Ovary (tissue), 9 donors: ENCODE data around the gene SAMD10. TPM values are rescaled to one million over a fixed set of nuclear protein-coding genes. Genes with fewer than 3 reads are reported as not detected.

Experiments used
- DNase-seq, 5 donors: peaks; one replicate each; pipeline ENCODE4 v3.0.0-alpha.2; 2019 to 2020
- H3K27ac ChIP-seq, 2 donors: fragments of 200-600 bp; one replicate each; pipeline versions ENCODE4 v1.5.1 to v1.8.0; 2019 to 2022
- H3K27me3 ChIP-seq: fragments of 200-600 bp; one replicate; pipeline ENCODE4 v1.8.0; 2022
- H3K36me3 ChIP-seq: fragments of 200-600 bp; sonication (generic); one replicate; pipeline ENCODE4 v1.5.1; 2019
- H3K4me1 ChIP-seq: one replicate; pipeline ENCODE4 v1.8.1; 2013; ENCODE audit warnings: mild to moderate bottlenecking, moderate library complexity; ENCODE audit not compliant: insufficient read depth
- H3K4me3 ChIP-seq: fragments of 200-600 bp; sonication (generic); one replicate; pipeline ENCODE4 v1.5.1; 2017
- H3K9me3 ChIP-seq, 2 donors: fragments of 200-600 bp in 1 of 2; sonication (generic) in 1 of 2; one replicate each; pipeline versions ENCODE4 v1.5.1 to v1.8.1; 2013 to 2019; ENCODE audit warnings: mild to moderate bottlenecking in 1 of 2, moderate library complexity in 1 of 2
- CTCF ChIP-seq, 3 donors: fragments of 450-650 bp in 2 of 3; fragments of 200-600 bp in 1 of 3; IDR thresholded peaks; one replicate each; pipeline versions ENCODE4 v1.5.1 to v1.8.0; 2016 to 2022; ENCODE audit warnings: antibody characterized with exemption in 3 of 3, mild to moderate bottlenecking in 1 of 3
- EP300 ChIP-seq: sonication (generic); formaldehyde crosslinking; IDR thresholded peaks from one replicate; pipeline ENCODE4 v1.6.1; 2017; ENCODE audit warnings: antibody characterized with exemption
- POLR2A ChIP-seq: fragments of 450-650 bp; IDR thresholded peaks from one replicate; pipeline ENCODE4 v1.6.1; 2017; ENCODE audit warnings: antibody characterized with exemption, mild to moderate bottlenecking, moderate library complexity
- WGBS, 3 donors: extraction: QIAGEN DNeasy Blood & Tissue Kit in 1 of 3; methylation state at CpG; one replicate each; pipeline versions ENCODE4 v1.1.5 to v1.1.7; 2013 to 2017; 5-methylcytosine and 5-hydroxymethylcytosine counted together
- intact Hi-C, 4 donors: fragments of 100-400 bp; cut with DNase I; formaldehyde crosslinking; loops; one replicate each; pipeline versions ENCODE4 v1.11.0 to v1.15.1; 2022 to 2023
- polyA plus RNA-seq, 2 donors: library from polyadenylated mRNA; stranded (reverse); fragments of 200-250 nt in 1 of 2; fragments of 350-450 nt in 1 of 2; fragmentation: Illumina TruSeq in 1 of 2; extraction: RNeasy Lipid Tissue Mini Kit (QIAGEN cat#74804) in 1 of 2; gene quantifications; one replicate each; pipeline ENCODE4 v1.2.3, GENCODE V29; 2013 to 2014
- total RNA-seq, 7 donors: library from RNA; depleted of rRNA in 2 of 7; stranded (reverse); fragments of >200 nt in 2 of 7; fragmentation: NEBNext Ultra II Directional in 3 of 7; extraction: Animal tissue kit (Norgen Biotek cat#: 25700) in 3 of 7; gene quantifications; one replicate each; pipeline versions ENCODE4 v1.1.0 to v1.2.4, GENCODE V29; 2016 to 2023
- donor health status: DM: no; HTN: no; CAD: no; lungs with moderate emphysema.
- donor health status: DM: no; HTN: no; CAD: no.
- donor health status: Bipolar disorder and iron deficiency.
- donor health status: DM: yes; HTN: yes; CAD: no.
- donor health status: DM: no; HTN: no; CAD: no.
- donor health status: DM: yes; HTN: yes; CAD: no.

SAMD10 gene
- total and polyA plus RNA-seq, 9 donors = 0.20 to 3.1 (median 0.50) TPM

- no peaks in the 10 kb centered on the region for H3K27me3 ChIP-seq
- H3K27ac ChIP-seq = no peak overlapping the region
- intact Hi-C loops = loop anchor here in 3 of 4 donors (5.0 to 10.0 kb wide), 3 partner anchors 64 to 434 kb away; partner anchors contain the start of gene PTK6 (in 1 of the 3)
- peaks cover 11% of the 10 kb centered on the region for H3K4me1 ChIP-seq
- no peaks in the 10 kb centered on the region for H3K36me3 ChIP-seq
- H3K4me3 ChIP-seq = no peak overlapping the region
- H3K9me3 ChIP-seq = no peaks in the 10 kb centered on the region
- WGBS, 3 donors = 82 to 85% (median 83%) methylated on average over 5 of the region's 5 CpGs
- TF ChIP-seq POLR2A (no peak), CTCF (IDR thresholded peaks at IDR 0.05) (no peak), EP300 (no peak)
- no peak for DNase-seq
These were observed 8.6 kb downstream of the SAMD10 start for GRCh38 chr20:63970714-63971431.

- peak within 1 kb of the TSS; percentile 57 for H3K4me3 ChIP-seq
- peak within 1 kb of the TSS; percentile 65 to 67 for H3K27ac ChIP-seq
- H3K9me3 ChIP-seq = no peaks in the 10 kb centered on the region
- H3K27me3 ChIP-seq = no peaks in the 10 kb centered on the region
- 3% methylated on average over 33 to 73 of the region's 73 CpGs for WGBS, 3 donors
- TF ChIP-seq POLR2A = no peak
- no peak for TF ChIP-seq CTCF (IDR thresholded peaks at IDR 0.05)
- TF ChIP-seq EP300 = no peak
- peak; percentile 71 to 83 (median 80) for DNase-seq
- H3K36me3 ChIP-seq = no peaks in the 10 kb centered on the region
- intact Hi-C loops = loop anchor here in 3 of 4 donors (5.0 to 10.0 kb wide), 3 partner anchors 63 to 433 kb away; partner anchors contain the start of gene PTK6 (in 1 of the 3)
- peaks cover 11% of the 10 kb centered on the region for H3K4me1 ChIP-seq
These were observed 9.4 kb downstream of the SAMD10 start, which contains the start of gene ZNF512B for GRCh38 chr20:63969838-63970713. TSS of gene ZNF512B (minus strand) at chr20:63969930. CDS start at chr20:63967950, 1,980 bp downstream.

- DNase-seq = peak; percentile 41 to 73 (median 64)
- Histone ChIP-seq H3K9me3 (no peaks in the 10 kb centered on the region), H3K4me3 (peak overlapping the region; percentile 57), H3K4me1 (peaks cover 11% of the 10 kb centered on the region), H3K36me3 (no peaks in the 10 kb centered on the region), H3K27ac (peak overlapping the region; percentile 65 to 67), H3K27me3 (no peaks in the 10 kb centered on the region)
- whole genome bisulfite sequencing, 3 donors = 0 to 2% (median 1%) methylated on average over 32 to 70 of the region's 70 CpGs
- intact Hi-C loops = no loop called here
- TF ChIP-seq EP300 (no peak), CTCF (IDR thresholded peaks at IDR 0.05) (no peak), POLR2A (no peak)
These were observed 10.3 kb downstream of the SAMD10 start for GRCh38 chr20:63968928-63969760.
